ENCODE results near the gene GABRQ.

GABRQ gene

GRCh38 chrX:152637649-152638442 is at the start of gene GABRQ:
Gene GABRQ, plus strand, starts transcription at chrX:152637895. Its CDS starts 308 bp downstream, at chrX:152638203.
- no peak for DNase-seq

DNA sequence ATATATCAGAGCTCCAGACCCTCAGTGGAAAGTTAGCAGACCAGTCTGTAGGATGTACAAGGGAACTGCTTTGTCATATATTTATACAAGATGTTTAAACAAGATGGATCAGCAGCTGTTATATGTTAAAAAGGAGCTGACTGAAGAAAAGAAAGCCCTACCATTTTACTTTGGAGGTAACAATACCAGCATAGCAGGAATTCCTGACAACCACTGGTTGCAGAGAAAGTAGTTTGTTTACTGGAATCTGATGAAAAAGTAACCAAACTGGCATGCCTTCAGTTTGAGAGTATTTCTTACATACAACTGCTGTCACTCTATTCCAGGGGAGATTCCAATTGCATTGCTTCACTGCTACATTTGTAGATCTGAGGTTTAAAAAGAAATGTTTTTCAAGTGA is 49.5 kb upstream of the GABRQ start:
- no peak for DNase-seq

DNA sequence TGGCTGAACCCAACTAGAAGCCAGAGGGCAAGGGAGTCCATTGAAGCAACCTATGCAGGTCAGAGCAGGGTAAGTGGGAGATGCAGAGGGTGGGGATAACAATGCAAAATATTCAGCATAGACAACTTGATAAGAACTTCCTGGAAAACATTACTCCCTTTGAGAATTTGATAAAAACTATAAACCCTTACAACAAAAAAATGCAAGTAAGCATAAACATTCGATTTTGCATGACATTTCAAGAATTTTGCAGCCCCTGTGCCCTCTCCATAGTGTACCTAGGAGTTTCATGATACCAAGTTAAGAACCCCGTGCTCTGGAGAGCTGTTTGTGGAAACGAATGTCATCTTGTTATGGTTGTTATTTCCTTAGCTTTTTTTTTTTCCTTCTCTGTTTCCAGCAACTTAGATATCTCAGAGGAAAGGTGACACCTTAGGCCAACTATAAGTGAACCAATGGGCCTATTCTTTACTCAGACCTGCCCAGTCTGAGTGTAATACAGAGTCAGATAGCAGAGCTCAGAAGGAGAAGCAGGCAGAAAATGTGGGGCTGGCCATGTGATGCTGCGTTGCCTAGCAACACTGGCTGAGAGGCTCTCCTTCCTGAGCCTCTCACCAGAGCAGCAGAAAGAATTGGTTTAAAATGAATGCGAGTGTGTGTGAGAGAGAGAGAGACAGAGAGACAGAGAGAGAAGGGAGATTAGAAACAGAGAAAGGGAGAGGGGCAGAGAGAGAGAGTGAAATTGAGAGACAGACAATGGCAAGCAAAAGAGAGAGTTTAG is 36.7 kb upstream of the GABRQ start:
- no peak for DNase-seq

DNA sequence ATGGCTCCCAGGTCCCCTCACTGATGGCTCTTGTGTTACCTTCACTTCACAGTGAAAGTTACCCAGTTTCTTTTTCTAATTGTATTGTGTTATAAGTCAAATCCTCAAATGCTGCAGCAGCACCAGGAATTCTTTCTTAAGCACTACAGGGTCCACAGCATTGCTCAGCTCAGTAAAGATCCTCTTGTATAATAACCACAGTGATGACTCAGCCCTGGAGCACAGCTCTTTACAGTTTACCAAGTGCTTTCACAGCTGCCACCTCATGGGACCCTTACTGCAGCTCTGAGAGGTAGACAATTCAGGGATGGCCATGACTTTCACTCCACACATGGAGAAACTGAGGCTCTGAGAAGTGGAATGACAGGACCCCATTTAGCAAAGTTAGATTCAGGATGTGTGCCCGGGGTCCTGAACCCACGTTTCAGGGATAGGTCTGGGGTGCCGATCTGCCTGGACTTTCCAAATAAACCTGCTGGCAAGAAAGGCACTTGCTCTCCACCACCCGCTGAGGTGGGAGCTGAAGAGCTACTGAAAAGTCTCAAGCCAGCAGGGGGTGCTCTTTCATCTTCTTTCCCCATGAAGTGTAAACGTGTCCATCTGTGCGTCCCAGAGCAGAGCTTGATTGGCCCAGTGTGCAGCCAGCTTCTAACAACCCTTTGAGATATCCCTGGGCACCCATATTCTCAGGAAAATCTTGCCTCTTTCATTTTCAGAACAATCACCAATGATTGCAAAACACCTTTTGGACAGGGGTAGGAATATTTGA is 35.7 kb upstream of the GABRQ start:
- no peak for DNase-seq

- no peak for DNase-seq
Measured at GRCh38 chrX:152614791-152615190, 22.9 kb upstream of the GABRQ start.

- no peak for DNase-seq
Measured at GRCh38 chrX:152619897-152620296, 17.8 kb upstream of the GABRQ start.

- DNase-seq: no peak
Measured at GRCh38 chrX:152632445-152633097, 5.1 kb upstream of the GABRQ start.

DNA sequence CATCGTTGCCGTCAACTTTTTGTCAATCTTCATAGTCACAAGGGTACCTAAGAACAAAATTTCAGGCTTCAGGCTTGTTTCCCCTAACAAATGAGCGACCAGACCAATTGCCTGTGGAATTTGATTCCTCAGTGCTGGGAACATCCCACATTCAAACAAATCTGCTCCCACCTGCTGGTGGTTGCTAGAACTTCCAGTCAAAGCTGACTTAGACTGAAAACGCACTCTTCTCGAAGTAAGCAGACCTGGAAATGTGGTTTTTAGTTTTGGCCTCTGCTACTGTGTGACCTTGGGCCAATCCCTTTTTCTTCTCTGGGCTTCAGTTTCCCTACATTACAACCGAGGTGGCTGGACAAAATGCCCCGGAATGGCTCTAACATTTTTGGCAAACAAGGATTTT is 1.8 kb upstream of the GABRQ start:
- DNase-seq: no peak

GRCh38 chrX:152638443-152638904 is 779 bp downstream of the GABRQ start:
- no peak for DNase-seq

DNA sequence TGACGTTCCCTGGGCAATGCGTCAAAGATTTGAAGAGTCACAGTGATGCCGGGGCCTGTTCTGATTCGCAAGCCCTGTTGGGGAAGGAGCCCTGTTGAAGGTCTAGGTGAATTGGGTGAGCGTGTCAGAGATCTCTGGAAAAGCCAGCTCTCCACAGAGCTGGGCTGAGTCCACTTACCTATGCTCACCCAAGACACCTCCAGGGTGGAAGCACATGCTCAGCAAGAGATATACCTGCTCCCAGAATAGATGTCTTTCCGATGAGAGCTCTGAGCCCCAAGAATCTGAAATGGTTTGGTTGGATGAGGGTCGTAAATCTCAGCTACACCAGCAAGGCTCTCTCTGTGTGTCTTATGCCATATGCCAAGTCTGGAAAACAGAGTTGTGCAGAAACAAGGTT is 1.7 kb downstream of the GABRQ start:
- DNase-seq: no peak

DNA sequence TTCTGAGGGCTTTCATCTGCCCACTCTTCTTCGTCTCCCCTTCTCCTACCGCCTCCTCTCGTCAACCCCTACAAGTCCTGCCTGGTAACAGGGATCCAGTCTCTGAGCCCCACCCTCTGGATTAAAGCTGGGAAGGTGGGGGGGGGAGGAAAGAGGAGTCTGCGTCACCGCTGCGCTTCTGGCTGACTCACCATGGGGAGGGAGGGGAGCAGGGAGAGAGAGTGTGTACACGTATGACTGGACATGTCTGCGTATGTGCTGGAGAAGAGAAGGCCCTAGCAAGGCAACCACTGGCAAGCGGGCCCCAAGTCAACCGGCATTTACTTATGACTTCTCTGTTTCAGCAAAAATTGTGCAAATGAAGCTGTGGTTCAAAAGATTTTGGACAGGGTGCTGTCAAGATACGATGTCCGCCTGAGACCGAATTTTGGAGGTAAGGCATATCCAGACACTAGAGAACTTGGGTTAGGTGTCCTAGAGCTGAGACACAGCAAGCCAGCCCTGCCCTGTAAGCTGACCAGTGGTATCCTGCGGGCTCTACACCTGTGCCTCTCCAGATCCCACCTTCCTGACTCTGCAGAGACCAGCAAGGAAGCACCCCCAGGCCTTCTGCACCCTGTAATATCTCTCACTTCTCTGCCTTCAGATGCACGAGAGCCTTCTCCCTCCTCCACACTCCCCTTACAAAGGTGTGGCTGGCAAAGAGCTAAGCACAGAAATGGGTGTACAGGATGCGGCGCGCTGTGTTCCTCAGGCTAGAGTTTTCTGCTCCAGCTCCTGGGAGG is 2.5 kb downstream of the GABRQ start:
- DNase-seq: no peak

GRCh38 chrX:152641256-152641875 is 3.7 kb downstream of the GABRQ start:
- DNase-seq: no peak

GRCh38 chrX:152641996-152642395 is 4.3 kb downstream of the GABRQ start:
- DNase-seq: no peak

DNA sequence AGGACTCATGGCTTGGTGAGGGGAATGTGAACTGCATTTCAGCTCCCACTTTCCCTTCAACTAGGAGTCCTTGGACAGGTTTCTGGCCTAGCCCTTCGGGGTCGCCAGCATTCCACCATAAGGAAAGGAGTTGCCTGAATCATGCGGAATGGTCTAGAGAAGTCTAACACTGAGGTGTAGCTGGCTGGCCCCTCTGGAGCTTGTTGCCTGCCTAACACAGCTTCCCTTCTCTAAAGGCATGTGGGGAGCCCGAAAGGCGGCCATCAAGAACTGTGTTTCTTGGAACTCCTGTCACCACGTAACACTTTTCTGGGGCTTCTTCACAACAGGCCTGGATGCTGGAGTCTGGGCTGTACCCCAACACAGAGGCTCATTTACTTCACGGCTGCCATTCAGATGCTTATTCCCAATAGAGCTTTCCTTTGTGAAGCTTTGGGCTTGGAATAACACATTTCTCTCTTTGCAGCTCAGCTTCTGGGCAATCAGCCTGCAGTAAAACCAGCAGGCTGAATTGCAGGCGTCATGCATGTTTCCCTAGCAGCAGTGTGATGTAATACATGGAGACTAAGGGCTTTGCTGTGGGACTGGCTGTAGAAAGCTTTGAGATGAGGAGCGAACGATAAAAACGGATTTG is 5.4 kb downstream of the GABRQ start:
- no peak for DNase-seq

GRCh38 chrX:152646961-152647360 is 9.3 kb downstream of the GABRQ start:
- no peak for DNase-seq

GRCh38 chrX:152647978-152648377 is 10.3 kb downstream of the GABRQ start:
- no peak for DNase-seq

DNA sequence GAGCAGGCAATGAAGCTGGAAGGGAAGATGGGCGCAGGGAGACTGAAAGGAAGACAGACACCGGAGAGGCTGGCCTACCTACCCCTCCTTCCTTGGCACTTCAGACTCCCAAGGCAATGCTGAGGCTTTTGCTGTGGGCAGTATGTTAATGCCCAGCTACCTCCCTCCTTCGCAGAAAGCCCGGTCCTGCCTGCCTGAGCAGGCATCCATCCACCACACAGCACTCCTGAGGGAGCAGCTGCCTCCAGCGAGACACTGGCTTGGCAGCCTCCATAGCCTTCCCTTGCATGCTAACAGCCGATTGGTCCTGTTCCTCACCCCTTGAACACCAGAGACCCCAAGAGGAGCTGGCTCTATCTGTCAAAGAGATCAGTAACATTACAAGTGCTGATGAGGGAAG is 14.4 kb downstream of the GABRQ start:
- no peak for DNase-seq

DNA sequence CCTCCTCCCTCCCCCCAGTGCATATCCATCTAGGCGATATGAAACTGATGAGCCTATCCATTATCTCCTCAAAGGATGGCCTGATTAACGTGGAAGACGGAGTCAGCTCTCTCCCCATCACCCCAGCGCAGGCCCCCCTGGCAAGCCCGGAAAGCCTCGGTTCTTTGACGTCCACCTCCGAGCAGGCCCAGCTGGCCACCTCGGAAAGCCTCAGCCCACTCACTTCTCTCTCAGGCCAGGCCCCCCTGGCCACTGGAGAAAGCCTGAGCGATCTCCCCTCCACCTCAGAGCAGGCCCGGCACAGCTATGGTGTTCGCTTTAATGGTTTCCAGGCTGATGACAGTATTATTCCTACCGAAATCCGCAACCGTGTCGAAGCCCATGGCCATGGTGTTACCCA is 14.8 kb downstream of the GABRQ start:
- DNase-seq: no peak

GRCh38 chrX:152656087-152656486 is 18.4 kb downstream of the GABRQ start:
- DNase-seq: no peak

DNA sequence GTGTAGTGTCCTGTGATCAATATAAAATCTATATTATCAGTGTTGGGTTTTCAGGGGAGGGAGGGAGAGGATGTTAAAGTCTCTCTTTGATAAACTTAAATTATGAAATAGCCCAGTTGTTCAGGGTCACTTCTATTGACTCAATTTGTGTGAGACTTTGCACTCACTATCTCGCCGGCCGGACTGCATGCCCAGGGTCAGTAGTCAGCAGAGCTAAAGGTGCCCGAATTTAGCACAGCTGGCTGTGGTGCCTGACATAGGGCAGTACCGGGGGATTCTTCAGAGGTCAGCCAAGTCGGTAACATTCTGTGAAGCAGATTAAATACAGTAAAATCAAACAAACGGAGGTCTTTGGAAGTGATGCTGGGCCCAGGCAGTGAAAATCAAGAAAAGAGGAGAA is 19.2 kb downstream of the GABRQ start:
- no peak for DNase-seq

DNA sequence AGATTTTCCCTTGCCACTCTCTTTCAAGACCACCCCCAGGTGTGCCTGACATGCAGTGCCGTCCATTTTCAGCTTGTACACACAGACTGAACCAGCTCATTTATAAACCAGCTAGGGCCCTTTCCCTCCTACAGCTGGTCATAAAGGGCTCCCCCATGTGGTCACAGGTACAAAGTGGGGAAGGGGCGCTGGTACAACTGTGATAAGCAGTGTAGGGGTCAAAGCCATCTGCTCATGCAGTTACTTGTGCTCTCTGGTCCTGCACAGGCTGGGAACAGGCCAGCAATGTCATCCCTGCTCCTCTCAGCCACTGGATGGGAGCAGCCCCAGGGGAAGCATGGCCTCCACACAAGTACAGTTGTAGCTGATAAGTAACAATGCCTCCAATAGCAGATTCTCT is 20.6 kb downstream of the GABRQ start:
- no peak for DNase-seq
